Mucosa of stomach (tissue), 1 donor: ENCODE measurements around the gene KIRREL1.

Experiments
- H3K27me3 ChIP-seq: one replicate; pipeline ENCODE4 v1.7.0; 2013; ENCODE audit warnings: mild to moderate bottlenecking, low read length; ENCODE audit not compliant: control insufficient read depth, insufficient read depth
- H3K36me3 ChIP-seq: one replicate; pipeline ENCODE4 v1.7.0; 2013; ENCODE audit warnings: low read length; ENCODE audit not compliant: control insufficient read depth, insufficient read depth
- H3K4me1 ChIP-seq: one replicate; pipeline ENCODE4 v1.7.0; 2013; ENCODE audit warnings: mild to moderate bottlenecking, low read length; ENCODE audit not compliant: control insufficient read depth, insufficient read depth
- H3K4me3 ChIP-seq: one replicate; pipeline ENCODE4 v1.7.0; 2013; ENCODE audit warnings: low read length
- H3K9ac ChIP-seq: one replicate; pipeline ENCODE4 v1.7.0; 2013; ENCODE audit warnings: mild to moderate bottlenecking, low read length, moderate library complexity
- H3K9me3 ChIP-seq: one replicate; pipeline ENCODE4 v1.7.0; 2013; ENCODE audit warnings: mild to moderate bottlenecking, low read length, moderate library complexity; ENCODE audit not compliant: control insufficient read depth
- donor health status: Pancreatic carcinoma.

The KIRREL1 gene

GRCh38 chr1:158026651-158027050, 33.2 kb downstream of the KIRREL1 start:
- H3K27me3 ChIP-seq = no peaks in the 10 kb centered on the region
- no peaks in the 10 kb centered on the region for H3K9me3 ChIP-seq
- H3K9ac ChIP-seq = no peak overlapping the region
- peaks cover 6% of the 10 kb centered on the region for H3K4me1 ChIP-seq
- H3K4me3 ChIP-seq = no peak overlapping the region
- no peaks in the 10 kb centered on the region for H3K36me3 ChIP-seq

DNA sequence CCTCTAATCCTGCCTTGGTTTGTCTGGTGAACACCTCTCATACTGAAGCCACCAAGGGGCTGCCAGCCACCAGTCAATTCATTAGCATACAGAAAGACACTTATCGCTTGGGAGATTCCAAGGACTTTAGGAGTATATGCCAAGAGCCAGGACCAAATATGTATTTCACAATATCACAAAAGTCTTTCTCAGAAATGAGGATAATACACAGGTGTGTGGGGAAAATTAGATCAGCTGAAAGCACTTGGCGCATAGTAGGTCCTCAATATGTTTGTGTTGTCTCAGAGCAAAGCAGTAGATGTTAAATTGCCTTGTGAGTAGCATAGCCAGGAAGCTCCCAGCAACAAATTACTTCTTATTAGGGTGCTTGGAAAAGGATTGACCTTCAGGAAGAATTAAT, 34.1 kb downstream of the KIRREL1 start:
- Histone ChIP-seq H3K9me3 (no peaks in the 10 kb centered on the region), H3K27me3 (no peaks in the 10 kb centered on the region), H3K9ac (no peak overlapping the region), H3K4me1 (peaks cover 4% of the 10 kb centered on the region), H3K36me3 (no peaks in the 10 kb centered on the region), H3K4me3 (no peak overlapping the region)

- no peak overlapping the region for H3K9ac ChIP-seq
- H3K9me3 ChIP-seq = no peaks in the 10 kb centered on the region
- H3K27me3 ChIP-seq = no peaks in the 10 kb centered on the region
- H3K36me3 ChIP-seq = no peaks in the 10 kb centered on the region
- H3K4me3 ChIP-seq = no peak overlapping the region
- H3K4me1 ChIP-seq = peaks cover 4% of the 10 kb centered on the region
Observed at GRCh38 chr1:158028969-158029368, 35.5 kb downstream of the KIRREL1 start.

DNA sequence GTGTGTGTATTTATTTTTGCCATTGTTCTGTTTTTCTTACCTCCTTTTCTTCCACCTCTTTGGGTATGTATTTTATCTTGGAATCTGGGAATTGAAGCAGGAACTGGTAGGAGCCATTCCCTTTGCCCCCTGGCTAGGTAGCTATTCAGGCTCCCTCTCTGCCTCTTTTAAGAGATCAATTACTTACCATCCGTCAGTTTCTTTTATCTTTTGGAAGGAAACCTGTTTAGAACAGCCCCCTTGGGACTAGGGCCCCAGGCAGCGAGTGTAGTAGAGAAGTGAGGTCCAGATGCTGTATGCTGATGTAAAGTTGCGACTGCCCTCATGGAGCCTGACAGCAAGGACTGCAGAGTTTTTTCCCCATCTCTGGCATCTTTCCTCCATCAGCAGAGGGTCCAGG, 41.6 kb downstream of the KIRREL1 start:
- Histone ChIP-seq H3K36me3 (no peaks in the 10 kb centered on the region), H3K4me3 (no peak overlapping the region), H3K9me3 (no peaks in the 10 kb centered on the region), H3K27me3 (no peaks in the 10 kb centered on the region), H3K4me1 (peaks cover 4% of the 10 kb centered on the region), H3K9ac (no peak overlapping the region)

- Histone ChIP-seq H3K36me3 (no peaks in the 10 kb centered on the region), H3K27me3 (no peaks in the 10 kb centered on the region), H3K9ac (no peak overlapping the region), H3K4me1 (peaks cover 4% of the 10 kb centered on the region), H3K4me3 (no peak overlapping the region), H3K9me3 (no peaks in the 10 kb centered on the region)
Observed at GRCh38 chr1:158035976-158036583, 42.6 kb downstream of the KIRREL1 start.

- no peak overlapping the region for H3K4me3 ChIP-seq
- no peak overlapping the region for H3K9ac ChIP-seq
- peaks cover 4% of the 10 kb centered on the region for H3K4me1 ChIP-seq
- no peaks in the 10 kb centered on the region for H3K36me3 ChIP-seq
- no peaks in the 10 kb centered on the region for H3K9me3 ChIP-seq
- no peaks in the 10 kb centered on the region for H3K27me3 ChIP-seq
Observed at GRCh38 chr1:158037008-158037865, 43.8 kb downstream of the KIRREL1 start.

DNA sequence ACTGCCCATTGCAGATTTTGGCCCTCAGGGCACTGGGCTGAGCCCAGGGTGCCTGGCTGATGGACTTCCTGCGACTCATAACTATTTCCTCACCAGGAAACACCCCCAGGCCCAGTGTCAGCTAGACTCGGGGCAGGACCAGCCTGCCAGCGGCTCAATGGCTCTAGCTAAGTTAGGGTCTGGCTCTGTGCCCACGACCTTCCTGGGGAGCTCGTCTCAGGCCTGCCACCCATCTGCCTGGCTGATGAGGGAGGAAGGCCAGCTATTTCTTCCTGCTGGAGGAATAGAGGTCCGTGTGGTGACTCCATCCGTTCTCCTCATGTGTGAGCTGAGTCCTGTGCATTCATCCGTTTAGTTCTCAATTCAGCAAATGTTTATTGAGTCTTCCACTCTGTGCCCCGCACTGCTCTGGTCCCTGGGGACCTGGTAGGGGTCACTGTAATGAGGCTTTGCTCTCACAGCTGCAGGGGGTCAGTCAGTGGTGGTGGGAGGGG, 44.5 kb downstream of the KIRREL1 start:
- no peaks in the 10 kb centered on the region for H3K9me3 ChIP-seq
- no peaks in the 10 kb centered on the region for H3K27me3 ChIP-seq
- H3K4me1 ChIP-seq = peaks cover 4% of the 10 kb centered on the region
- no peak overlapping the region for H3K4me3 ChIP-seq
- H3K36me3 ChIP-seq = no peaks in the 10 kb centered on the region
- no peak overlapping the region for H3K9ac ChIP-seq

GRCh38 chr1:158038793-158039192, 45.3 kb downstream of the KIRREL1 start:
- no peaks in the 10 kb centered on the region for H3K9me3 ChIP-seq

DNA sequence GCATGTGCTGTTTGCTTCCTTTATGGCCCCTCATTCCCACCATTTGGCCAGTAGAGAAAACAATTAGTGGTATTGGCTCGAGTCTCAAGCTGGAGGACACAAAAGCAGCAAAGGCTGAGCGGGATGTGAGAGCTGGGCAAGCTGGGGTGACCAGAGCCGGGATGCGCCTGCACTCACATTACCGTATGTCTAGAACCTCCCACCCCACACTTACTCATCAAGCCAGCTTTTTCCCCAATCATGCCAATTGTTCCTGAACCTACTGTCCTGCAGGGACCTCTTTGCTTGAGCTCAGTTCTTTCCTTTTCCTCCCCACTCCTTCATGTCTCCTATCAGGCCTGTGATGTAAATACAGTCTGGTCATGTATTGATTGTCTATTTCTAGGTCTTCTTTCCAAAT, 45.9 kb downstream of the KIRREL1 start:
- H3K27me3 ChIP-seq = no peaks in the 10 kb centered on the region
- no peaks in the 10 kb centered on the region for H3K9me3 ChIP-seq
- H3K36me3 ChIP-seq = no peaks in the 10 kb centered on the region
- no peak overlapping the region for H3K4me3 ChIP-seq
- peaks cover 4% of the 10 kb centered on the region for H3K4me1 ChIP-seq
- H3K9ac ChIP-seq = no peak overlapping the region

More at GRCh38 chr1:158038793-158039192, 45.3 kb downstream of the KIRREL1 start:
- Histone ChIP-seq H3K36me3 (no peaks in the 10 kb centered on the region), H3K9ac (no peak overlapping the region), H3K27me3 (no peaks in the 10 kb centered on the region), H3K4me1 (peaks cover 4% of the 10 kb centered on the region), H3K4me3 (no peak overlapping the region)

DNA sequence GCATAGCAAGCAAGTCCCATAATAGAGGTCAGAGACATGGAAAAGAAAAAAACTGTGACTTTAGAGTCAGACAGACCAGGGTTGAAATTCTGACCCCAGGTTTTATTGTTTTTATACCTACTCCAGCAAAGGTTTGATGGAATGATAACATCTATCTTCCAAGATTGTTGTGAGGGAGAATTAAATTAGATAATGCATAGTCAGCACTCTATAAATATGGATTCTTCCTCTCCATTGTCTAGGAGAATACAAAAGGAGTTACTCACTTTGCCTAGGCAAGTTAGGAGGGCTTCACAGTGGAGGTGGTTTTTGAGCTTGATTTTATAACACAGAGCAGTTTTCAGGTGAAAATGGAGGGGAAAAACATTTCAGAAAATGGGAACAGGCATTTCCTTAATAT, 46.9 kb downstream of the KIRREL1 start:
- Histone ChIP-seq H3K36me3 (no peaks in the 10 kb centered on the region), H3K9me3 (no peaks in the 10 kb centered on the region), H3K27me3 (no peaks in the 10 kb centered on the region), H3K9ac (no peak overlapping the region), H3K4me1 (peaks cover 4% of the 10 kb centered on the region), H3K4me3 (no peak overlapping the region)

DNA sequence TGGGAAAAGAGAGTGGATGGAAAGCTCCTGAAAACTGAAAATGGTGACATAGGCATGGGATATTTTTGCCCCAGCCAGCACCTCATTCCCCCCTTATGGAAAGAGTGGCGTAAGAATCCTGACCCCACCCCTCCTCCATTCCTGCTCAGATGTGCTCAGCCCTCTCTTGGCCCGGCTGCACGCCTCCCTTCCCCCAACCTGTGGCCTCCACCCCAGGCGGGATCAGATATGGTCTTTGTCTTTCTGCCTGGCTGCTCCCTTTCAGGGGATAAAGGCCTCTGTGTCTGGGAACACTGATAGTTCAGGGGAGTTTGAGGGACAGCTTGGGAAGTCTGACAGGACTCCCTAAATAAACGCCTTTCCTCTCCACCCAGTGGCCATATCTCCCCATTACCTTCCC, 49.8 kb downstream of the KIRREL1 start:
- Histone ChIP-seq H3K36me3 (no peaks in the 10 kb centered on the region), H3K27me3 (no peaks in the 10 kb centered on the region), H3K9me3 (no peaks in the 10 kb centered on the region), H3K9ac (no peak overlapping the region), H3K4me1 (no peaks in the 10 kb centered on the region), H3K4me3 (no peak overlapping the region)

GRCh38 chr1:158045639-158046038, 52.2 kb downstream of the KIRREL1 start:
- Histone ChIP-seq H3K9me3 (no peaks in the 10 kb centered on the region), H3K36me3 (no peaks in the 10 kb centered on the region), H3K4me3 (no peak overlapping the region), H3K27me3 (no peaks in the 10 kb centered on the region), H3K9ac (no peak overlapping the region), H3K4me1 (no peaks in the 10 kb centered on the region)
